ENCODE measurements around the gene RNASE2. TPM values are rescaled to one million over a fixed set of nuclear protein-coding genes. Genes with fewer than 3 reads are reported as not detected.

Gene RNASE2
- total RNA-seq, 1 donor from 2014 or later: 1.5 TPM

DNA sequence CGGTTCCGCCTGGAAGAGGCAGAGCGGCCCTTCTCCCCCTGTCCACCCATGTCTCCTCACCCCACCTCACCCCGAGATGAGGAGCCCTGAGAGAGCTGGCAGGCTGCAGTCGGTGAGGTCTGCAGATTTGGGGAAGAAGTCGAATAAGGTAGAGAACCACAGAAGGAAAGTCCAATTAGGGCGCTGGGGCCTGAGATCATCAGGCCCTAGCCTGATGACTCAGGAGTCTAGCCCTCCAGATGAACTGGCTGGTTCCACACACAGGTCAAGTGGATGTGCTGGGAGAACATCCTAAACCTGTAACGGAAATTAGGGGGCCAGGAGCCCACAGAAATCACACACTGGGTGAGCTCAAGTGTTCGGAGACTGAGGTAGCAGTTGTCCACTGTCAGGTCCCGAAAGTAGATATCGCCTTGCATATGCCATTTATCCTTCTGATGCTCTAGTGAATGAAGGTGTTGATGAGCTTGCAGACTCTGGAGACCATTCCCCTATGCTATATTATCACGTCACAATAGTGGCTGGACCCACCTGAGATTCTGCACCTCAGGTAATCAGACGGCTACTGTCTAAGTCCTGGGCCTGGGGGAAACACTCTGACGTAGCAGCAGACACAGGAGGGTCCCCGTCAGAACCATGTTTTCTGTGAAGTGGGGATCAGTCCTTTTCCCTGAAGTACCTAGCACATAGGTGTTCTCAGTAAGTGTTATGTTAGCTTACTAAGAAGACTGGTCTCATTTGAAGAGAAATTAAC is 33.6 kb downstream of the RNASE2 start:
- Histone ChIP-seq H3K9me3 (no peaks in the 10 kb centered on the region), H3K36me3 (peaks cover 0 to 25% of the 10 kb centered on the region in 2 donors), H3K27ac (peak overlapping the region; percentile 87), H3K27me3 (no peaks in the 10 kb centered on the region), H3K4me1 (peaks cover 46% of the 10 kb centered on the region), H3K4me3 (peak overlapping the region; percentile 77 to 86)
- peak in 1 of 2 donors; percentile 52 for DNase-seq (ENCODE audit: extremely low spot score in 2 of 2)
- TF ChIP-seq POLR2A (IDR thresholded peaks at IDR 0.05) (no peak), POLR2AphosphoS5 (IDR thresholded peaks at IDR 0.05; ENCODE audit: insufficient read depth in 1 of 2, low read depth in 1 of 2) (no peak)
- TF ChIP-seq, protein P1, sequence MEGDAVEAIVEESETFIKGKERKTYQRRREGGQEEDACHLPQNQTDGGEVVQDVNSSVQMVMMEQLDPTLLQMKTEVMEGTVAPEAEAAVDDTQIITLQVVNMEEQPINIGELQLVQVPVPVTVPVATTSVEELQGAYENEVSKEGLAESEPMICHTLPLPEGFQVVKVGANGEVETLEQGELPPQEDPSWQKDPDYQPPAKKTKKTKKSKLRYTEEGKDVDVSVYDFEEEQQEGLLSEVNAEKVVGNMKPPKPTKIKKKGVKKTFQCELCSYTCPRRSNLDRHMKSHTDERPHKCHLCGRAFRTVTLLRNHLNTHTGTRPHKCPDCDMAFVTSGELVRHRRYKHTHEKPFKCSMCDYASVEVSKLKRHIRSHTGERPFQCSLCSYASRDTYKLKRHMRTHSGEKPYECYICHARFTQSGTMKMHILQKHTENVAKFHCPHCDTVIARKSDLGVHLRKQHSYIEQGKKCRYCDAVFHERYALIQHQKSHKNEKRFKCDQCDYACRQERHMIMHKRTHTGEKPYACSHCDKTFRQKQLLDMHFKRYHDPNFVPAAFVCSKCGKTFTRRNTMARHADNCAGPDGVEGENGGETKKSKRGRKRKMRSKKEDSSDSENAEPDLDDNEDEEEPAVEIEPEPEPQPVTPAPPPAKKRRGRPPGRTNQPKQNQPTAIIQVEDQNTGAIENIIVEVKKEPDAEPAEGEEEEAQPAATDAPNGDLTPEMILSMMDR (IDR thresholded peaks at IDR 0.05): no peak
- intact Hi-C loops (cut with DNase I): no loop called here

DNA sequence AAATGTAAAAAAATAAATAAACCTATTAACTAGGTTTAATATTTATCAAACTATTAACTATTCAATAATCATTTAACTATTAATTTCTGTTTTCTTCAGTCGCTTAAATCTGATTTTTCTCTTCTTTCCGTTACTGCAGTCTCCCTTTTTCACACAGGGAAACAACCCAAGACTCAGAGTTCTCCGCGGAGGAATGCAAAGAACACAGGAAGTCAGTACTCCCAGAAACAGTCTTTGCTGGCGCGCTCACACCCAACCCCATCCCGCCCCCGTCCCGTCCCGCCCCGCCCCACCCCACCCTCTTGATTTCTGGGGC is 34.1 kb downstream of the RNASE2 start:
- intact Hi-C loops (cut with DNase I): no loop called here
- peaks cover 46% of the 10 kb centered on the region for H3K4me1 ChIP-seq
- peak overlapping the region; percentile 87 for H3K27ac ChIP-seq
- H3K4me3 ChIP-seq: peak overlapping the region; percentile 77 to 86
- peaks cover 0 to 30% of the 10 kb centered on the region in 2 donors for H3K36me3 ChIP-seq
- no peak for DNase-seq (ENCODE audit: extremely low spot score in 2 of 2)
- no peaks in the 10 kb centered on the region for H3K9me3 ChIP-seq
- no peak for TF ChIP-seq POLR2A (IDR thresholded peaks at IDR 0.05)
- TF ChIP-seq, protein P1 (IDR thresholded peaks at IDR 0.05): no peak
- TF ChIP-seq POLR2AphosphoS5 (IDR thresholded peaks at IDR 0.05; ENCODE audit: insufficient read depth in 1 of 2, low read depth in 1 of 2): no peak
- no peaks in the 10 kb centered on the region for H3K27me3 ChIP-seq

DNA sequence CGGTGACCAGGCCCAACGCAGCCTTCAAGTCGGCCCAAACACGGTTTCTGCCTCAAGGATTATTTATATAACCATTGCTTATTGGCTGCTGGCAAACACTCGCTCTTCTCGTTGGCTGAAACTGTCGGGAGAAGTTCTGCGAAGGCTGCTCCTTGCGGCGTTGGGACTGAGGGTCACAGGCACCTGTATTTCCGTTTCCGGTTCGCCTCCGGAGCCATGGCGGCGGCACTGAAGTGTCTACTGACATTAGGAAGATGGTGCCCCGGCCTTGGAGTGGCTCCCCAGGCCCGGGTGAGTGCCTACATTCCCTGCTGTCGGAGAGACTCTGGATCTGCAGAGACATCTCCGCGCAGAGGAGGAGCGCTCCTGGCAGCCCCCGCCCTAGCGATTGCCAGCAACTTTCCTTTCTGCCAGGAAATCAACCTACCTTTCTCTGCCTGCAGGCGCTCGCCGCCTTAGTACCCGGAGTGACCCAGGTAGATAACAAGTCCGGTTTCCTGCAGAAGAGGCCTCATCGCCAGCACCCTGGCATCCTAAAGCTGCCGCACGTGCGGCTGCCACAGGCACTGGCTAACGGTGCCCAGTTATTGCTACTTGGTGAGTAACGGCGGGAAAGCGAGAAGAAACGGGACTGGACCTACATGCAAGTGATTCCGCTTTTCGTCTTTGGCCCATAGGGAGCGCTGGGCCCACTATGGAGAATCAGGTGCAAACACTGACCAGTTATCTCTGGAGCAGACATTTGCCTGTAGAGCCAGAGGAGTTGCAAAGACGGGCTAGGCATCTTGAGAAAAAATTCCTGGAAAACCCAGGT is 34.7 kb downstream of the RNASE2 start, which contains the start of gene METTL17:
Gene METTL17, plus strand, starts transcription at position 194 of the 814 bp plus-strand sequence. Its CDS starts 23 bp downstream, at position 217.
- intact Hi-C loops (cut with DNase I): no loop called here
- TF ChIP-seq POLR2AphosphoS5 (IDR thresholded peaks at IDR 0.05; ENCODE audit: insufficient read depth in 1 of 2, low read depth in 1 of 2): peak; percentile 73 to 88
- TF ChIP-seq POLR2A (IDR thresholded peaks at IDR 0.05): peak in 1 of 2 donors; percentile 44
- TF ChIP-seq, protein P1 (IDR thresholded peaks at IDR 0.05): no peak
- DNase-seq (ENCODE audit: extremely low spot score in 2 of 2): peak in 1 of 2 donors; percentile 98
- Histone ChIP-seq H3K27me3 (no peaks in the 10 kb centered on the region), H3K4me3 (peak within 1 kb of the TSS; percentile 77 to 86), H3K27ac (peak within 1 kb of the TSS; percentile 87), H3K4me1 (peaks cover 46% of the 10 kb centered on the region), H3K9me3 (no peaks in the 10 kb centered on the region), H3K36me3 (peaks cover 0 to 35% of the 10 kb centered on the region in 2 donors)

DNA sequence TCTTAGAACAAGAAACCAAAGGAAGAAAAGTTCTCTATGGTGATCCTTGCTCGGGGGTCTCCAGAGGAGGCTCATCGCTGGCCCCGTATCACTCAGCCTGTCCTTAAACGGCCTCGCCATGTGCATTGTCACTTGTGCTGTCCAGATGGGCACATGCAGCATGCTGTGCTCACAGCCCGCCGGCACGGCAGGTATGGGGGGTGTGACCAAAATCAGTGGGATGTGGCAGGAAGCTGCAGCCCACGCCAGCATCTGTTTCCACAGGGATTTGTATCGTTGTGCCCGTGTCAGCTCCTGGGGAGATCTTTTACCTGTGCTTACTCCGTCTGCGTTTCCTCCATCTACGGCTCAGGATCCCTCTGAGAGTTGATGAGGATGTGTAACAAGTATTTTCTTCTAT is 41.2 kb downstream of the RNASE2 start:
- Histone ChIP-seq H3K36me3 (peaks cover 0 to 56% of the 10 kb centered on the region in 2 donors), H3K9me3 (no peaks in the 10 kb centered on the region), H3K4me1 (peaks cover 33% of the 10 kb centered on the region), H3K27ac (no peak overlapping the region), H3K27me3 (no peaks in the 10 kb centered on the region), H3K4me3 (no peak overlapping the region)
- peak in 1 of 2 donors; percentile 74 for DNase-seq (ENCODE audit: extremely low spot score in 2 of 2)
- TF ChIP-seq POLR2A (IDR thresholded peaks at IDR 0.05): no peak
- intact Hi-C loops (cut with DNase I): no loop called here

DNA sequence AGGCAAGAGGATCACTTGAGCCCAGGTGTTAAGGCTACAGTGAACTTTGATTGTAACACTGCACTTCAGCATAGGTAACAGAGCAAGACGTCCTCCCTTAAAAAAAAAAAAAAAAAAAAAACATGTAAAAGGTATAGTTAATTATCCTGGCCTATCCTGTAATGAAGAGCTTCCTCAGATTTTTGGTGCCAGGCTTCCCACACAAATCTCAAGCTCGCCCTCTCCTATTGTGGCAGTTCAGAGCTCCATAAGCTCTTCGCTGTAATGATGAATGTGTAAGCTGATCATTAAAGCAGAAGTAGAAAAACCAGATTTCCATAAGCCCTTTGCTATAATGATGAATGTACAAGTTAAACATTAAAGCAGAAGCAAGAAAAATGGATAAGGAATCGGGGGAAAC is 41.8 kb downstream of the RNASE2 start:
- Histone ChIP-seq H3K9me3 (no peaks in the 10 kb centered on the region), H3K27me3 (no peaks in the 10 kb centered on the region), H3K27ac (no peak overlapping the region), H3K4me3 (no peak overlapping the region), H3K4me1 (peaks cover 29% of the 10 kb centered on the region), H3K36me3 (peaks cover 0 to 50% of the 10 kb centered on the region in 2 donors)
- peak in 1 of 2 donors; percentile 7 for DNase-seq (ENCODE audit: extremely low spot score in 2 of 2)
- intact Hi-C loops (cut with DNase I): no loop called here
- TF ChIP-seq POLR2A (IDR thresholded peaks at IDR 0.05) (no peak), POLR2AphosphoS5 (IDR thresholded peaks at IDR 0.05; ENCODE audit: insufficient read depth in 1 of 2, low read depth in 1 of 2) (no peak)
- TF ChIP-seq, protein P1 (IDR thresholded peaks at IDR 0.05): no peak
